Measurements from ENCODE around the gene ZNF398.

ZNF398 gene

DNA sequence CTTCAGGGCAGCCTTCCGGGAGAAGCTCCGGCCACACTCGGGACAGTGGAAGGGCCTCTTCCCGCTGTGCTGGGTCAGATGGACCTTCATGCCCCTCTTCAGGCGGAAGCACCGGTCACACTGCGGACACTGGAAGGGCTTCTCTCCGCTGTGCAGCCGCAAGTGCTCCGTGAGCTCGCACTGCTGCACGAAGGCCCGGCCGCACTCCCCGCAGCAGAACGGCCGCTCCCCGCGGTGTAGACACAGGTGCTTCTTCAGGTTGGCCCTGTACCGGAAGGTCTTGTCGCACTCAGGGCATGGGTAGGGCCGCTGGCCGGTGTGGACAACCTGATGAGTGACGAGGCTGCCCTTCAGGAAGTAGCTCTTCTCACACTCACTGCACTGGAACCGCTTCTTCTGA lies 42.5 kb upstream of the ZNF398 start:
- no peaks in the 10 kb centered on the region for H3K4me1 ChIP-seq (ENCODE audit: insufficient read depth, low read length, severe bottlenecking)
- H3K36me3 ChIP-seq (ENCODE audit: insufficient read depth, low read length): no peaks in the 10 kb centered on the region
- TF ChIP-seq, protein P1, sequence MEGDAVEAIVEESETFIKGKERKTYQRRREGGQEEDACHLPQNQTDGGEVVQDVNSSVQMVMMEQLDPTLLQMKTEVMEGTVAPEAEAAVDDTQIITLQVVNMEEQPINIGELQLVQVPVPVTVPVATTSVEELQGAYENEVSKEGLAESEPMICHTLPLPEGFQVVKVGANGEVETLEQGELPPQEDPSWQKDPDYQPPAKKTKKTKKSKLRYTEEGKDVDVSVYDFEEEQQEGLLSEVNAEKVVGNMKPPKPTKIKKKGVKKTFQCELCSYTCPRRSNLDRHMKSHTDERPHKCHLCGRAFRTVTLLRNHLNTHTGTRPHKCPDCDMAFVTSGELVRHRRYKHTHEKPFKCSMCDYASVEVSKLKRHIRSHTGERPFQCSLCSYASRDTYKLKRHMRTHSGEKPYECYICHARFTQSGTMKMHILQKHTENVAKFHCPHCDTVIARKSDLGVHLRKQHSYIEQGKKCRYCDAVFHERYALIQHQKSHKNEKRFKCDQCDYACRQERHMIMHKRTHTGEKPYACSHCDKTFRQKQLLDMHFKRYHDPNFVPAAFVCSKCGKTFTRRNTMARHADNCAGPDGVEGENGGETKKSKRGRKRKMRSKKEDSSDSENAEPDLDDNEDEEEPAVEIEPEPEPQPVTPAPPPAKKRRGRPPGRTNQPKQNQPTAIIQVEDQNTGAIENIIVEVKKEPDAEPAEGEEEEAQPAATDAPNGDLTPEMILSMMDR (IDR thresholded peaks at IDR 0.05; ENCODE audit: low read length): no peak
- TF ChIP-seq EZH2 (IDR thresholded peaks at IDR 0.05; ENCODE audit: borderline replicate concordance, low read length): no peak
- no peaks in the 10 kb centered on the region for H4K20me1 ChIP-seq (ENCODE audit: insufficient read depth, low read length)
- no peaks in the 10 kb centered on the region for H3F3A ChIP-seq (ENCODE audit: insufficient read depth, low read length)
- no peaks in the 10 kb centered on the region for H3K9me3 ChIP-seq (ENCODE audit: low read length)
- H3K4me3 ChIP-seq (ENCODE audit: low read depth, low read length, poor library complexity, severe bottlenecking): no peak overlapping the region
- no peaks in the 10 kb centered on the region for H3K9me2 ChIP-seq (ENCODE audit: low read depth, low read length)
- H3K27me3 ChIP-seq (ENCODE audit: insufficient read depth, low read length): no peaks in the 10 kb centered on the region; the same call in 1 of the 2 replicates
- H3K79me2 ChIP-seq (ENCODE audit: insufficient read depth, low read length): no peaks in the 10 kb centered on the region
- H3K4me2 ChIP-seq (ENCODE audit: low read length): no peak overlapping the region
- no peak overlapping the region for H2AFZ ChIP-seq (ENCODE audit: low read length)
- no peak overlapping the region for H3K27ac ChIP-seq (ENCODE audit: low read depth, low read length, poor library complexity, severe bottlenecking)
- no peak overlapping the region for H3K9ac ChIP-seq (ENCODE audit: low read length)

DNA sequence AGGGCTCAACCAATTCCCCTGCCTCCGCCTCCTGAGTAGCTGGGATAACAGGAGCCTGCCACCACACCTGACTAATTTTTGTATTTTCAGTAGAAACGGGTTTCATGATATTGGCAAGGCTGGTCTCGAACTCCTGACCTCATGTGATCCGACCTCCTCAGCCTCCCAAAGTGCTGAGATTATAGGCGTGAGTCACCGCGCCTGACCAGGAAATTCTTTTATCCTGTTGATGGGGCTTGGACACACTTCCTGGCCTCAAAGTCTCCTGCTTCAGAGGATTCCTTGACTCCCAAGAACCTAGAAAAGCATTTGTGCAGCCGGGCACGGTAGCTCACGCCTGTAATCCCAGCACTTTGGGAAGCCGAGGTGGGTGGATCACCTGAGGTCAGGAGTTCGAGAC lies 37.3 kb upstream of the ZNF398 start:
- H3K79me2 ChIP-seq (ENCODE audit: insufficient read depth, low read length): no peaks in the 10 kb centered on the region
- H3K9me2 ChIP-seq (ENCODE audit: low read depth, low read length): no peaks in the 10 kb centered on the region
- H3K4me1 ChIP-seq (ENCODE audit: insufficient read depth, low read length, severe bottlenecking): no peaks in the 10 kb centered on the region
- H3K4me2 ChIP-seq (ENCODE audit: low read length): no peak overlapping the region
- no peak overlapping the region for H3K4me3 ChIP-seq (ENCODE audit: low read depth, low read length, poor library complexity, severe bottlenecking)
- no peaks in the 10 kb centered on the region for H4K20me1 ChIP-seq (ENCODE audit: insufficient read depth, low read length)
- H3K9me3 ChIP-seq (ENCODE audit: low read length): no peaks in the 10 kb centered on the region
- H3K27ac ChIP-seq (ENCODE audit: low read depth, low read length, poor library complexity, severe bottlenecking): no peak overlapping the region
- H3F3A ChIP-seq (ENCODE audit: insufficient read depth, low read length): no peaks in the 10 kb centered on the region
- no peak overlapping the region for H2AFZ ChIP-seq (ENCODE audit: low read length)
- H3K9ac ChIP-seq (ENCODE audit: low read length): no peak overlapping the region
- TF ChIP-seq, protein P1 (IDR thresholded peaks at IDR 0.05; ENCODE audit: low read length): no peak
- TF ChIP-seq EZH2 (IDR thresholded peaks at IDR 0.05; ENCODE audit: borderline replicate concordance, low read length): no peak
- no peaks in the 10 kb centered on the region for H3K36me3 ChIP-seq (ENCODE audit: insufficient read depth, low read length)
- H3K27me3 ChIP-seq (ENCODE audit: insufficient read depth, low read length): no peaks in the 10 kb centered on the region

DNA sequence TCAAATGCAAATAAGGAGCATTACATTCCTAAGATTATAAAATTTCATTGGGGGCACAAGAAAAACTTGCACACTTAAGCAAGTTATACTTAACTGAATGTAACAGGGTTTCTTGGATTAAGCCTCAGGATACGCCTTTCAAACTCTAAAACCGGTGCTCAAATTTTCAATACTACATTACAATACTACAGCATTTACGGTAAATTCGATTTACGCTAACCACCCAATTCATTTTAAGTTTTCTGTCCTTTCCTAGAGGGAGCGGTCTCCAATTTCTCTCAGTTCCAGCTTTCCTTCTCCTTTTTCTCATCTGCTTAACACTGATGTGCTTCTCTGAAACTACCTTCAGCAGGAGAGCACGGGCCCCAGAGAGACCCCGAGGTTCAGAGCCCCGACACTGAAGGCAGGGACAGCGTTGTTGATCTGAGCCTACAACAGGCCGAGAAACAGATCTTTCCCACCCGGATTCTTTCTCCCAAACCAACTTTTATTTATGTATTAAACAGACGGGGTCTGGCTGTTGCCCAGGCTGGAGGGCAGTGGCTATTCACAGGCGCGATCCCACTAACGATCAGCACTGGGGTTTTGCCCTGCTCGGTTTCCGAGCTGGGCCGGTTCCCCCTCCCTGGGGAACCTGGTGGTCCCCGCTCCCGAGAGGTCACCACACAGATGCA lies 21.9 kb upstream of the ZNF398 start:
- H3K9ac ChIP-seq (ENCODE audit: low read length): peak overlapping the region; percentile 86
- peaks cover 10% of the 10 kb centered on the region for H3K36me3 ChIP-seq (ENCODE audit: insufficient read depth, low read length)
- H4K20me1 ChIP-seq (ENCODE audit: insufficient read depth, low read length): no peaks in the 10 kb centered on the region
- H3K27me3 ChIP-seq (ENCODE audit: insufficient read depth, low read length): no peaks in the 10 kb centered on the region; the same call in 1 of the 2 replicates
- peaks cover 2% of the 10 kb centered on the region for H3K9me3 ChIP-seq (ENCODE audit: low read length)
- H2AFZ ChIP-seq (ENCODE audit: low read length): no peak overlapping the region
- TF ChIP-seq EZH2 (IDR thresholded peaks at IDR 0.05; ENCODE audit: borderline replicate concordance, low read length): no peak
- TF ChIP-seq, protein P1 (IDR thresholded peaks at IDR 0.05; ENCODE audit: low read length): no peak
- 0 out of 2 replicates have a peak, but pooled peaks cover 6% of the 10 kb centered on the region for H3F3A ChIP-seq (ENCODE audit: insufficient read depth, low read length)
- peak overlapping the region; percentile 90 for H3K4me2 ChIP-seq (ENCODE audit: low read length)
- H3K79me2 ChIP-seq (ENCODE audit: insufficient read depth, low read length): no peaks in the 10 kb centered on the region
- H3K4me1 ChIP-seq (ENCODE audit: insufficient read depth, low read length, severe bottlenecking): peaks cover 17% of the 10 kb centered on the region
- no peaks in the 10 kb centered on the region for H3K9me2 ChIP-seq (ENCODE audit: low read depth, low read length)
- peak overlapping the region; percentile 83 for H3K4me3 ChIP-seq (ENCODE audit: low read depth, low read length, poor library complexity, severe bottlenecking)
- peak overlapping the region; percentile 3 for H3K27ac ChIP-seq (ENCODE audit: low read depth, low read length, poor library complexity, severe bottlenecking)
